Measurements from ENCODE around the gene FAH. TPM values are rescaled to one million over a fixed set of nuclear protein-coding genes. Genes with fewer than 3 reads are reported as not detected.

The FAH gene
- total RNA-seq, 1 donor from 2014 or later = 21.9 TPM

- Mint-ChIP-seq H3K27ac (ENCODE audit: unreplicated experiment) (no peak overlapping the region), H3K27me3 (ENCODE audit: low read depth, unreplicated experiment) (no peaks in the 10 kb centered on the region), H3K4me1 (ENCODE audit: low read depth, unreplicated experiment) (peaks cover 2% of the 10 kb centered on the region), H3K4me3 (ENCODE audit: unreplicated experiment) (no peak overlapping the region), H3K9me3 (ENCODE audit: unreplicated experiment) (peaks cover 3% of the 10 kb centered on the region), H3K36me3 (ENCODE audit: low read depth, unreplicated experiment) (peaks cover 22% of the 10 kb centered on the region)
- H3K4me1 ChIP-seq (ENCODE audit: insufficient read depth, low read length) = peaks cover 13% of the 10 kb centered on the region
- no peak overlapping the region for H3K9ac ChIP-seq (ENCODE audit: low read length)
- no peak for DNase-seq (ENCODE audit: low read depth)
- no peak overlapping the region for H3K27ac ChIP-seq (ENCODE audit: low read depth, low read length)
- FAIRE-seq = no peak
- H3K4me2 ChIP-seq (ENCODE audit: low read length) = no peak overlapping the region
- no peak overlapping the region for H2AFZ ChIP-seq (ENCODE audit: low read depth, low read length)
- no peak overlapping the region for H3K4me3 ChIP-seq (ENCODE audit: insufficient read depth, low read depth, low read length)
- TF ChIP-seq EZH2 (IDR thresholded peaks at IDR 0.05; ENCODE audit: insufficient read depth, low read length) (no peak), CTCF (IDR thresholded peaks at IDR 0.05; ENCODE audit: insufficient read depth, low read depth, low read length) (no peak)
- H3K27me3 ChIP-seq (ENCODE audit: insufficient read depth, low read length) = no peaks in the 10 kb centered on the region
- H3K9me3 ChIP-seq (ENCODE audit: insufficient read depth, low read depth, low read length) = no peaks in the 10 kb centered on the region
- H3K79me2 ChIP-seq (ENCODE audit: insufficient read depth, low read length) = no peaks in the 10 kb centered on the region
- H3K36me3 ChIP-seq (ENCODE audit: insufficient read depth, low read length) = no peaks in the 10 kb centered on the region
- peaks cover 5% of the 10 kb centered on the region for H4K20me1 ChIP-seq (ENCODE audit: insufficient read depth, low read length)
Measured at GRCh38 chr15:80171787-80172186, 19.0 kb downstream of the FAH start.

GRCh38 chr15:80172401-80172800, 19.6 kb downstream of the FAH start:
- peaks cover 2% of the 10 kb centered on the region for H3K4me1 Mint-ChIP-seq (ENCODE audit: low read depth, unreplicated experiment)
- H3K27ac ChIP-seq (ENCODE audit: low read depth, low read length) = no peak overlapping the region
- H3K4me1 ChIP-seq (ENCODE audit: insufficient read depth, low read length) = peaks cover 13% of the 10 kb centered on the region
- H3K27me3 ChIP-seq (ENCODE audit: insufficient read depth, low read length) = no peaks in the 10 kb centered on the region
- no peaks in the 10 kb centered on the region for H3K36me3 ChIP-seq (ENCODE audit: insufficient read depth, low read length)
- DNase-seq (ENCODE audit: low read depth) (no peak), FAIRE-seq (no peak)
- no peak overlapping the region for H3K4me2 ChIP-seq (ENCODE audit: low read length)
- H2AFZ ChIP-seq (ENCODE audit: low read depth, low read length) = no peak overlapping the region
- H3K9me3 Mint-ChIP-seq (ENCODE audit: unreplicated experiment) = peaks cover 3% of the 10 kb centered on the region
- TF ChIP-seq CTCF (IDR thresholded peaks at IDR 0.05; ENCODE audit: insufficient read depth, low read depth, low read length) = no peak
- TF ChIP-seq EZH2 (IDR thresholded peaks at IDR 0.05; ENCODE audit: insufficient read depth, low read length) = no peak
- H3K79me2 ChIP-seq (ENCODE audit: insufficient read depth, low read length) = no peaks in the 10 kb centered on the region
- no peak overlapping the region for H3K9ac ChIP-seq (ENCODE audit: low read length)
- H3K27me3 Mint-ChIP-seq (ENCODE audit: low read depth, unreplicated experiment) = no peaks in the 10 kb centered on the region
- H3K27ac Mint-ChIP-seq (ENCODE audit: unreplicated experiment) = no peak overlapping the region
- no peak overlapping the region for H3K4me3 Mint-ChIP-seq (ENCODE audit: unreplicated experiment)
- peaks cover 5% of the 10 kb centered on the region for H4K20me1 ChIP-seq (ENCODE audit: insufficient read depth, low read length)
- H3K36me3 Mint-ChIP-seq (ENCODE audit: low read depth, unreplicated experiment) = peaks cover 27% of the 10 kb centered on the region
- H3K9me3 ChIP-seq (ENCODE audit: insufficient read depth, low read depth, low read length) = no peaks in the 10 kb centered on the region
- H3K4me3 ChIP-seq (ENCODE audit: insufficient read depth, low read depth, low read length) = no peak overlapping the region

GRCh38 chr15:80173022-80173759, 20.4 kb downstream of the FAH start:
- H3K4me2 ChIP-seq (ENCODE audit: low read length) = no peak overlapping the region
- H3K4me3 Mint-ChIP-seq (ENCODE audit: unreplicated experiment) = no peak overlapping the region
- peaks cover 30% of the 10 kb centered on the region for H3K36me3 Mint-ChIP-seq (ENCODE audit: low read depth, unreplicated experiment)
- no peak overlapping the region for H3K4me3 ChIP-seq (ENCODE audit: insufficient read depth, low read depth, low read length)
- H3K27me3 Mint-ChIP-seq (ENCODE audit: low read depth, unreplicated experiment) = no peaks in the 10 kb centered on the region
- H3K27me3 ChIP-seq (ENCODE audit: insufficient read depth, low read length) = no peaks in the 10 kb centered on the region
- H3K36me3 ChIP-seq (ENCODE audit: insufficient read depth, low read length) = peaks cover 3% of the 10 kb centered on the region
- H3K9me3 ChIP-seq (ENCODE audit: insufficient read depth, low read depth, low read length) = no peaks in the 10 kb centered on the region
- peaks cover 3% of the 10 kb centered on the region for H3K9me3 Mint-ChIP-seq (ENCODE audit: unreplicated experiment)
- H3K4me1 Mint-ChIP-seq (ENCODE audit: low read depth, unreplicated experiment) = peaks cover 2% of the 10 kb centered on the region
- TF ChIP-seq EZH2 (IDR thresholded peaks at IDR 0.05; ENCODE audit: insufficient read depth, low read length) (no peak), CTCF (IDR thresholded peaks at IDR 0.05; ENCODE audit: insufficient read depth, low read depth, low read length) (peak; percentile 56)
- no peak overlapping the region for H2AFZ ChIP-seq (ENCODE audit: low read depth, low read length)
- H3K27ac ChIP-seq (ENCODE audit: low read depth, low read length) = no peak overlapping the region
- no peak overlapping the region for H3K9ac ChIP-seq (ENCODE audit: low read length)
- peaks cover 5% of the 10 kb centered on the region for H4K20me1 ChIP-seq (ENCODE audit: insufficient read depth, low read length)
- no peaks in the 10 kb centered on the region for H3K79me2 ChIP-seq (ENCODE audit: insufficient read depth, low read length)
- H3K4me1 ChIP-seq (ENCODE audit: insufficient read depth, low read length) = peaks cover 13% of the 10 kb centered on the region
- no peak for DNase-seq (ENCODE audit: low read depth)
- no peak overlapping the region for H3K27ac Mint-ChIP-seq (ENCODE audit: unreplicated experiment)
- FAIRE-seq = peak; percentile 34

Data from astrocyte (in vitro differentiated cells and primary cell).